ENCODE data around the gene RAB7B. TPM values are rescaled to one million over a fixed set of nuclear protein-coding genes. Genes with fewer than 3 reads are reported as not detected.

RAB7B gene
- total RNA-seq, 4 donors from 2014 or later: 0.78 to 2.4 (median 1.3) TPM

DNA sequence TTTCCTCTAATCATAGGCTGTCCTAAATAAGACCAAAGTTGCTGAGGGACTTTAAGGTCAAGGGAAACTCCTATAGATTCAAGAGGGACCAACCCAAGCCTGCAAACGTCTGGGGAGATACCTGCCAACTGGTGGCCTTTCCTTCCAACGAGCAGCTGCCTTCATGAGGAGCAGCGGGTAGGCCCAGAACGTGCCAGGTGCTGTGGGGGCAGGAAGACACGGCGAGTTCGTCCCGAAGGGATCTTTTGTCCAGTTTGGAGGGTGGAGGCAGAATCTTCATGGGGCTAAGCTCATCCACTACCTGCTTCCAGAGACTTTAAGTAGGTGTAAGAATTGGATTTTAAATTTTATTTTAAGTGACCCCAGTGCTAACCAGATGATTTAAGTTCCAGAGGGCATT lies 34.0 kb downstream of the RAB7B start:
- Histone ChIP-seq H3K9me3 (no peaks in the 10 kb centered on the region), H3K27me3 (no peaks in the 10 kb centered on the region), H3K27ac (no peak overlapping the region), H3K4me1 (no peaks in the 10 kb centered on the region), H3K4me3 (no peak overlapping the region), H3K36me3 (no peaks in the 10 kb centered on the region)
- no peak for DNase-seq (ENCODE audit: low spot score in 2 of 2)
- no peak for TF ChIP-seq EP300 (IDR thresholded peaks at IDR 0.05)
- no peak for TF ChIP-seq POLR2A (IDR thresholded peaks at IDR 0.05)
- TF ChIP-seq, protein P1, sequence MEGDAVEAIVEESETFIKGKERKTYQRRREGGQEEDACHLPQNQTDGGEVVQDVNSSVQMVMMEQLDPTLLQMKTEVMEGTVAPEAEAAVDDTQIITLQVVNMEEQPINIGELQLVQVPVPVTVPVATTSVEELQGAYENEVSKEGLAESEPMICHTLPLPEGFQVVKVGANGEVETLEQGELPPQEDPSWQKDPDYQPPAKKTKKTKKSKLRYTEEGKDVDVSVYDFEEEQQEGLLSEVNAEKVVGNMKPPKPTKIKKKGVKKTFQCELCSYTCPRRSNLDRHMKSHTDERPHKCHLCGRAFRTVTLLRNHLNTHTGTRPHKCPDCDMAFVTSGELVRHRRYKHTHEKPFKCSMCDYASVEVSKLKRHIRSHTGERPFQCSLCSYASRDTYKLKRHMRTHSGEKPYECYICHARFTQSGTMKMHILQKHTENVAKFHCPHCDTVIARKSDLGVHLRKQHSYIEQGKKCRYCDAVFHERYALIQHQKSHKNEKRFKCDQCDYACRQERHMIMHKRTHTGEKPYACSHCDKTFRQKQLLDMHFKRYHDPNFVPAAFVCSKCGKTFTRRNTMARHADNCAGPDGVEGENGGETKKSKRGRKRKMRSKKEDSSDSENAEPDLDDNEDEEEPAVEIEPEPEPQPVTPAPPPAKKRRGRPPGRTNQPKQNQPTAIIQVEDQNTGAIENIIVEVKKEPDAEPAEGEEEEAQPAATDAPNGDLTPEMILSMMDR (IDR thresholded peaks at IDR 0.05): no peak
- WGBS, 2 donors: 70 to 81% methylated on average over 8 of the region's 8 CpGs

GRCh38 chr1:205967554-205968335 lies 35.5 kb downstream of the RAB7B start:
- no peak for DNase-seq (ENCODE audit: low spot score in 2 of 2)
- H3K27me3 ChIP-seq: no peaks in the 10 kb centered on the region
- no peaks in the 10 kb centered on the region for H3K4me1 ChIP-seq
- H3K36me3 ChIP-seq: no peaks in the 10 kb centered on the region
- no peak overlapping the region for H3K4me3 ChIP-seq
- no peaks in the 10 kb centered on the region for H3K9me3 ChIP-seq
- TF ChIP-seq, protein P1 (IDR thresholded peaks at IDR 0.05): no peak
- TF ChIP-seq EP300 (IDR thresholded peaks at IDR 0.05): no peak
- no peak for TF ChIP-seq POLR2A (IDR thresholded peaks at IDR 0.05)
- 83 to 84% methylated on average over 10 of the region's 10 CpGs for WGBS, 2 donors
- H3K27ac ChIP-seq: no peak overlapping the region

DNA sequence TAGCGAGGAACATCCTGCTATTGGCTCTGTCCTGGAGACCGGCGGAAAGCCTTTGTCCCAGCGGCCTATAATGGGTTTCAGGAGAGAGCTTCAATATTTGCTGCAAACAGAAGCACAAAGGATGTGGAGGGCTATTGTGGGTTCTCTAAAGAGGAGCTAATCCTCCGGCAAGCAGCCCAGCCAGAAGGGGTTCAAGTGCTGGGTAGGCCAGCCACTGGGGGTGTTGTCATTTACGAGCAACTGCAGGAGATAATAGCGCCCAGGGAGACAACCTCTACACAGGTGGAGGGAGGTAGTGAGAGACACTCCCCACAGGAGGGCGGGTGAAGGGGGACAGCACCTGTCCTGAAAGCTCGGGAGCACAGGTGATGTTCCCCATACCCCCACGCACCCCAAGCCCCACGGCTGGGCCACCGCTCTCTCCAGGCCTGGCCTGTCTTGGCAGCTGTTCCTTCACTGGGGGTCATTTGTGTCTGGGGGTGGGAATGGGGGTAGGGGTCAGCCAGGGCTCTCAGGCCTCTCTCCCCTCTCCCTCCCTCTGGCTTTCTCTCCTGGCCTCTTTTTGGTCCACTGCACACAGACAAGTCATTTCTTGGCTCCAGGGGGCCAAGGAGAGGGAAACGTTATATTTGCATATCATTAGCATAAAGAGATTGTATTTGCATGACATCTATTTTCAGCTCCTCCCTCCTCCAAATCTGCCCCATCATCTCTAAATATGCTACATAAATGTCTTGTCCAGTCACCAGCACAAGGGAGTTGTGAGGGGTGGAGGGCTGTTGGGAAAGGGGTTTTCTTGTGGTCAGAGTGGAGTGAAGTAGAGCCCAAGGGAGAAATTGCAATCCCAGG lies 37.9 kb downstream of the RAB7B start:
- WGBS, 2 donors: 80 to 84% methylated on average over 13 of the region's 13 CpGs
- Histone ChIP-seq H3K27ac (no peak overlapping the region), H3K4me3 (no peak overlapping the region), H3K36me3 (no peaks in the 10 kb centered on the region), H3K9me3 (no peaks in the 10 kb centered on the region), H3K4me1 (peaks cover 0 to 7% (median 0%) of the 10 kb centered on the region in 4 donors), H3K27me3 (no peaks in the 10 kb centered on the region)
- no peak for DNase-seq (ENCODE audit: low spot score in 2 of 2)
- TF ChIP-seq, protein P1 (IDR thresholded peaks at IDR 0.05): no peak
- TF ChIP-seq POLR2A (IDR thresholded peaks at IDR 0.05) (no peak), EP300 (IDR thresholded peaks at IDR 0.05) (no peak)

- TF ChIP-seq EP300 (IDR thresholded peaks at IDR 0.05) (no peak), POLR2A (IDR thresholded peaks at IDR 0.05) (no peak)
- 85 to 87% methylated on average over 15 to 16 of the region's 16 CpGs for WGBS, 2 donors
- Histone ChIP-seq H3K27me3 (no peaks in the 10 kb centered on the region), H3K4me1 (peaks cover 0 to 7% (median 0%) of the 10 kb centered on the region in 4 donors), H3K27ac (no peak overlapping the region), H3K4me3 (no peak overlapping the region), H3K36me3 (no peaks in the 10 kb centered on the region), H3K9me3 (no peaks in the 10 kb centered on the region)
- DNase-seq (ENCODE audit: low spot score in 2 of 2): no peak
Observed at GRCh38 chr1:205963352-205964155, 39.6 kb downstream of the RAB7B start.

GRCh38 chr1:205962821-205963221 lies 40.4 kb downstream of the RAB7B start:
- no peaks in the 10 kb centered on the region for H3K36me3 ChIP-seq
- no peak overlapping the region for H3K27ac ChIP-seq
- no peak overlapping the region for H3K4me3 ChIP-seq
- WGBS, 2 donors: 81 to 83% methylated on average over 6 of the region's 6 CpGs
- H3K4me1 ChIP-seq: peaks cover 0 to 7% (median 0%) of the 10 kb centered on the region in 4 donors
- no peaks in the 10 kb centered on the region for H3K27me3 ChIP-seq
- DNase-seq (ENCODE audit: low spot score in 2 of 2): no peak
- H3K9me3 ChIP-seq: no peaks in the 10 kb centered on the region
- TF ChIP-seq, protein P1 (IDR thresholded peaks at IDR 0.05): no peak
- no peak for TF ChIP-seq POLR2A (IDR thresholded peaks at IDR 0.05)
- no peak for TF ChIP-seq EP300 (IDR thresholded peaks at IDR 0.05)
